ENCODE data around the gene SLC8B1. TPM values are rescaled to one million over a fixed set of nuclear protein-coding genes. Genes with fewer than 3 reads are reported as not detected.

The SLC8B1 gene
- total and polyA plus RNA-seq, 4 donors: 9.9 to 23.8 (median 14.2) TPM

- TF ChIP-seq GABPA (IDR thresholded peaks at IDR 0.05 in 1 of 2, conservative IDR thresholded peaks at IDR 0.05 in 1 of 2): no peak
- no peak for TF ChIP-seq REST (IDR thresholded peaks at IDR 0.05)
- TF ChIP-seq SP1 (IDR thresholded peaks at IDR 0.05): no peak
- no peak for TF ChIP-seq JUND (IDR thresholded peaks at IDR 0.05)
- no peak for TF ChIP-seq HNF4A (conservative IDR thresholded peaks at IDR 0.05)
- no peak for TF ChIP-seq FOXA1 (IDR thresholded peaks at IDR 0.05)
- no peak for TF ChIP-seq MAX (IDR thresholded peaks at IDR 0.05)
- TF ChIP-seq YY1 (IDR thresholded peaks at IDR 0.05): no peak
- no peak for TF ChIP-seq RAD21 (IDR thresholded peaks at IDR 0.05)
- TF ChIP-seq FOXA2 (IDR thresholded peaks at IDR 0.05): no peak
- TF ChIP-seq, protein P1, sequence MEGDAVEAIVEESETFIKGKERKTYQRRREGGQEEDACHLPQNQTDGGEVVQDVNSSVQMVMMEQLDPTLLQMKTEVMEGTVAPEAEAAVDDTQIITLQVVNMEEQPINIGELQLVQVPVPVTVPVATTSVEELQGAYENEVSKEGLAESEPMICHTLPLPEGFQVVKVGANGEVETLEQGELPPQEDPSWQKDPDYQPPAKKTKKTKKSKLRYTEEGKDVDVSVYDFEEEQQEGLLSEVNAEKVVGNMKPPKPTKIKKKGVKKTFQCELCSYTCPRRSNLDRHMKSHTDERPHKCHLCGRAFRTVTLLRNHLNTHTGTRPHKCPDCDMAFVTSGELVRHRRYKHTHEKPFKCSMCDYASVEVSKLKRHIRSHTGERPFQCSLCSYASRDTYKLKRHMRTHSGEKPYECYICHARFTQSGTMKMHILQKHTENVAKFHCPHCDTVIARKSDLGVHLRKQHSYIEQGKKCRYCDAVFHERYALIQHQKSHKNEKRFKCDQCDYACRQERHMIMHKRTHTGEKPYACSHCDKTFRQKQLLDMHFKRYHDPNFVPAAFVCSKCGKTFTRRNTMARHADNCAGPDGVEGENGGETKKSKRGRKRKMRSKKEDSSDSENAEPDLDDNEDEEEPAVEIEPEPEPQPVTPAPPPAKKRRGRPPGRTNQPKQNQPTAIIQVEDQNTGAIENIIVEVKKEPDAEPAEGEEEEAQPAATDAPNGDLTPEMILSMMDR (IDR thresholded peaks at IDR 0.05; ENCODE audit: low read depth, low read length, missing input control): no peak
- no peak for TF ChIP-seq TAF1 (conservative IDR thresholded peaks at IDR 0.05)
- TF ChIP-seq RXRA (IDR thresholded peaks at IDR 0.05): no peak
- Histone ChIP-seq H3K27me3 (ENCODE audit: control insufficient read depth in 4 of 4, insufficient read depth in 4 of 4, low read length in 3 of 4) (no peaks in the 10 kb centered on the region), H3K27ac (ENCODE audit: low read depth in 1 of 2, low read length in 2 of 2) (no peak overlapping the region), H3K36me3 (ENCODE audit: control insufficient read depth in 4 of 4, insufficient read depth in 3 of 4, low read depth in 1 of 4, low read length in 3 of 4) (no peaks in the 10 kb centered on the region), H3K9ac (ENCODE audit: low read depth in 1 of 2, low read length in 2 of 2) (no peak overlapping the region), H3K4me3 (ENCODE audit: low read depth in 1 of 3, low read length in 3 of 3) (no peak overlapping the region), H3K9me3 (ENCODE audit: control insufficient read depth in 4 of 4, low read length in 3 of 4) (no peaks in the 10 kb centered on the region), H3K4me1 (ENCODE audit: control insufficient read depth in 4 of 4, insufficient read depth in 4 of 4, low read length in 3 of 4) (no peaks in the 10 kb centered on the region)
- no peak for DNase-seq (ENCODE audit: low spot score)
- 89% methylated on average over 3 of the region's 3 CpGs for WGBS
These were observed 12.2 kb upstream of the SLC8B1 start for GRCh38 chr12:113347107-113347506.

GRCh38 chr12:113346353-113346752, 11.4 kb upstream of the SLC8B1 start:
- no peaks in the 10 kb centered on the region for H3K9me3 ChIP-seq (ENCODE audit: control insufficient read depth in 4 of 4, low read length in 3 of 4)
- DNase-seq (ENCODE audit: low spot score): no peak
- no peaks in the 10 kb centered on the region for H3K27me3 ChIP-seq (ENCODE audit: control insufficient read depth in 4 of 4, insufficient read depth in 4 of 4, low read length in 3 of 4)
- H3K4me1 ChIP-seq (ENCODE audit: control insufficient read depth in 4 of 4, insufficient read depth in 4 of 4, low read length in 3 of 4): no peaks in the 10 kb centered on the region
- no peak overlapping the region for H3K27ac ChIP-seq (ENCODE audit: low read depth in 1 of 2, low read length in 2 of 2)
- WGBS: 88% methylated on average over 5 of the region's 5 CpGs
- H3K36me3 ChIP-seq (ENCODE audit: control insufficient read depth in 4 of 4, insufficient read depth in 3 of 4, low read depth in 1 of 4, low read length in 3 of 4): no peaks in the 10 kb centered on the region
- TF ChIP-seq GABPA (IDR thresholded peaks at IDR 0.05 in 1 of 2, conservative IDR thresholded peaks at IDR 0.05 in 1 of 2) (no peak), HNF4A (conservative IDR thresholded peaks at IDR 0.05) (no peak), FOXA1 (IDR thresholded peaks at IDR 0.05) (no peak), EGR1 (IDR thresholded peaks at IDR 0.05; ENCODE audit: low read depth in 2 of 2) (no peak), ATF3 (IDR thresholded peaks at IDR 0.05) (no peak), NR2F2 (IDR thresholded peaks at IDR 0.05) (no peak), RAD21 (IDR thresholded peaks at IDR 0.05) (no peak), FOXA2 (IDR thresholded peaks at IDR 0.05) (no peak), SP1 (IDR thresholded peaks at IDR 0.05) (no peak), YY1 (IDR thresholded peaks at IDR 0.05) (no peak), REST (IDR thresholded peaks at IDR 0.05) (no peak), TAF1 (conservative IDR thresholded peaks at IDR 0.05) (no peak), JUND (IDR thresholded peaks at IDR 0.05) (no peak), HNF4G (IDR thresholded peaks at IDR 0.05) (no peak), RXRA (IDR thresholded peaks at IDR 0.05) (no peak)
- TF ChIP-seq, protein P1 (IDR thresholded peaks at IDR 0.05; ENCODE audit: low read depth, low read length, missing input control): no peak
- TF ChIP-seq, protein P2, sequence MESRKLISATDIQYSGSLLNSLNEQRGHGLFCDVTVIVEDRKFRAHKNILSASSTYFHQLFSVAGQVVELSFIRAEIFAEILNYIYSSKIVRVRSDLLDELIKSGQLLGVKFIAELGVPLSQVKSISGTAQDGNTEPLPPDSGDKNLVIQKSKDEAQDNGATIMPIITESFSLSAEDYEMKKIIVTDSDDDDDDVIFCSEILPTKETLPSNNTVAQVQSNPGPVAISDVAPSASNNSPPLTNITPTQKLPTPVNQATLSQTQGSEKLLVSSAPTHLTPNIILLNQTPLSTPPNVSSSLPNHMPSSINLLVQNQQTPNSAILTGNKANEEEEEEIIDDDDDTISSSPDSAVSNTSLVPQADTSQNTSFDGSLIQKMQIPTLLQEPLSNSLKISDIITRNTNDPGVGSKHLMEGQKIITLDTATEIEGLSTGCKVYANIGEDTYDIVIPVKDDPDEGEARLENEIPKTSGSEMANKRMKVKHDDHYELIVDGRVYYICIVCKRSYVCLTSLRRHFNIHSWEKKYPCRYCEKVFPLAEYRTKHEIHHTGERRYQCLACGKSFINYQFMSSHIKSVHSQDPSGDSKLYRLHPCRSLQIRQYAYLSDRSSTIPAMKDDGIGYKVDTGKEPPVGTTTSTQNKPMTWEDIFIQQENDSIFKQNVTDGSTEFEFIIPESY (IDR thresholded peaks at IDR 0.05): no peak
- no peak overlapping the region for H3K4me3 ChIP-seq (ENCODE audit: low read depth in 1 of 3, low read length in 3 of 3)
- H3K9ac ChIP-seq (ENCODE audit: low read depth in 1 of 2, low read length in 2 of 2): no peak overlapping the region
